Panc1 (cell line): Measurements from ENCODE around the gene GSTK1. TPM values are rescaled to one million over a fixed set of nuclear protein-coding genes. Genes with fewer than 3 reads are reported as not detected.

Source experiments
- ATAC-seq: fragments of 200-7000 bp; cut with Tn5 transposase; 2 replicates; pipeline ENCODE4 v1.9.1; 2020; ENCODE audit warnings: mild to moderate bottlenecking, moderate library complexity
- BruUV-seq: library from RNA; stranded (reverse); fragments of 400-500 nt; replicated peaks from 2 replicates; lab custom pipeline; 2021; lab: Mats Ljungman, UMichigan
- CTCF ChIA-PET: fragments of 300-600 bp; sonication (Branson Sonifier 250); formaldehyde crosslinking; loops from one replicate; lab custom pipeline; 2022; ENCODE audit warnings: antibody characterized with exemption; lab: Charles Lee
- POLR2A ChIA-PET: fragments of 300-600 bp; sonication (Branson Sonifier 250); formaldehyde crosslinking; loops from one replicate; lab custom pipeline; 2022; ENCODE audit warnings: antibody characterized with exemption; lab: Charles Lee
- DNase-seq: peaks from one replicate; pipeline ENCODE4 v3.0.0-alpha.2; 2010; ENCODE audit warnings: low read depth, low spot score
- H3K27ac ChIP-seq: 2 replicates; pipeline ENCODE4 v1.5.1; 2011; ENCODE audit warnings: mild to moderate bottlenecking, low read length, inconsistent platforms
- H3K27me3 ChIP-seq: fragments of 200-500 bp; sonication (Bioruptor generic); 2 replicates; pipeline ENCODE4 v1.6.0; 2014; ENCODE audit warnings: low read length, inconsistent platforms; ENCODE audit not compliant: control insufficient read depth, insufficient read depth
- H3K36me3 ChIP-seq: fragments of 200-500 bp; sonication (Bioruptor generic); 2 replicates; pipeline ENCODE4 v1.5.1; 2014; ENCODE audit warnings: inconsistent platforms, mild to moderate bottlenecking, low read length, moderate library complexity; ENCODE audit not compliant: control insufficient read depth, insufficient read depth
- H3K4me1 ChIP-seq: 2 replicates; pipeline ENCODE4 v1.5.1; 2011; ENCODE audit warnings: inconsistent platforms, mild to moderate bottlenecking, low read length, moderate library complexity; ENCODE audit not compliant: control insufficient read depth, insufficient read depth
- H3K4me3 ChIP-seq, 2 experiments: 2 replicates each; pipeline ENCODE4 v1.5.1; 2011 to 2012; ENCODE audit warnings: low read depth in 2 of 2, low read length in 2 of 2, mild to moderate bottlenecking in 2 of 2, inconsistent platforms in 1 of 2, moderate library complexity in 1 of 2
- H3K9me3 ChIP-seq: fragments of 200-500 bp; sonication (Bioruptor generic); 2 replicates; pipeline ENCODE4 v1.5.1; 2014; ENCODE audit warnings: low read depth, mild to moderate bottlenecking, inconsistent platforms, low read length, moderate library complexity; ENCODE audit not compliant: control insufficient read depth, insufficient read depth
- SIN3A ChIP-seq: IDR thresholded peaks from 2 replicates; pipeline ENCODE4 v1.6.1; 2012; ENCODE audit warnings: low read depth, mild to moderate bottlenecking, low read length, moderate library complexity, borderline replicate concordance; ENCODE audit not compliant: insufficient read depth
- TCF7L2 ChIP-seq: IDR thresholded peaks from 2 replicates; pipeline ENCODE4 v1.6.1; 2011; ENCODE audit warnings: mild to moderate bottlenecking, low read depth, low read length, inconsistent platforms
- in situ Hi-C: cut with HindIII; loops from 2 replicates; pipeline ENCODE4 v1.10.0; 2016; ENCODE audit warnings: low sequenced_read_pairs, low pct_unique_long_range_greater_than_20kb
- intact Hi-C: fragments of 100-400 bp; cut with micrococcal nuclease; formaldehyde crosslinking; loops from one replicate; pipeline ENCODE4 v1.10.0; 2022; ENCODE audit not compliant: unreplicated experiment
- total RNA-seq: library from RNA; stranded (reverse); gene quantifications from one replicate; pipeline ENCODE4 v1.2.1, GENCODE V29; 2021; ENCODE audit not compliant: unreplicated experiment
- TF ChIP-seq, protein P1 (sequence below): fragments of 450-650 bp; IDR thresholded peaks from 2 replicates; pipeline ENCODE4 v1.5.1; 2017; ENCODE audit warnings: mild to moderate bottlenecking
- TF ChIP-seq, protein P2 (sequence below), 2 experiments: IDR thresholded peaks; 2 replicates each; pipeline ENCODE4 v1.6.1; 2011 to 2012; ENCODE audit warnings: low read depth in 2 of 2, control low read depth in 1 of 2, low read length in 1 of 2, mild to moderate bottlenecking in 1 of 2, moderate library complexity in 1 of 2; ENCODE audit not compliant: insufficient read depth in 1 of 2

GSTK1 gene
- total RNA-seq, 1 experiment from 2014 or later: 100 TPM

DNA sequence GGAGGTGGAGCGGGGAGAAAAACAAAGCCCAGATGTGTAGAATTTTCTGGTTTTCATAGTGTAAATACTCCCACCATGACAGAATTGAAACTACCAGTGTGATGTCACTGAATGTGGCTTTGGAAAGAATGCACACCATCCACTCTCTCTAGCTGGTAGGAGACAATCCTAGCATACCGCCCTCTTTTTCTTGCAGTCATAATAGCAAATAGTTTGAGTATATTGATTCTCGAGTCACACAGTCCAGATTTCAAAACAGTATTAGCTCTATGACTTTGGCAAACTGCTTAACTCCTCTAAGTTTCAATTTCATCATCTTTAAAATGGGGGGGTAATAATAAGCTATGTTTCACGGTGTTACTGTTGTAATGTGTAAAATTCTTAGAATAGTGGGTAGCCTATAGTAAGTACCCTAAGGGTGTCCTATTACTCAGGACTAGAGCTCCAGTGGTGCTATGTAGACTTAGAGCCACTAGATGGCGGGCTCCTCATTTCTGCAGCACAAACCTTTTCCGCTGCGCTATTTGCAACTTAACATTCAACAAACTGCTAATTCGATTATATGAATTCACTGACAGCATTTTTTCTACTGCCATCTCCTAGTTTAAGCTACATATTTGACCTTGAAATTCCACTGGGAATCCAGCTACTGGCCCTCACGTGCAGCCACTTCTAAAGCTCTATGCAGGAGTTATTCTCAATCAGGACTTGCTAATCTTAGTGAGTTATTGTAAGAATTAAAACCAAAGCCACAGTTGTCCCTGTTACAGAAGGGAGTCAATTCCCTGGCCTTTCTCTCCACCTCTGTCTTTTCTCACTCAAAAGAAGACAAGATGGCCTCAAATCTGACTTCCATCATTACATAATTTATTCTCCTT, 22.7 kb upstream of the GSTK1 start:
- H3K9me3 ChIP-seq: no peaks in the 10 kb centered on the region
- CTCF ChIA-PET: interaction anchor here (0.5 to 1.4 kb wide), 10 partner anchors 9 to 911 kb away, joined by 3 to 11 read pairs (median 3); no protein-coding TSS in a partner anchor
- H3K4me3 ChIP-seq: no peak overlapping the region
- H3K36me3 ChIP-seq: no peaks in the 10 kb centered on the region
- H3K27ac ChIP-seq: no peak overlapping the region
- DNase-seq: no peak
- in situ Hi-C loops (no loop called here), intact Hi-C loops (loop anchor here (1.0 to 2.0 kb wide), 2 partner anchors 64 to 176 kb away; no protein-coding TSS in a partner anchor)
- no TSS peak for BruUV-seq
- POLR2A ChIA-PET: no interaction called here
- peak; percentile 96 for ATAC-seq
- TF ChIP-seq, protein P1, sequence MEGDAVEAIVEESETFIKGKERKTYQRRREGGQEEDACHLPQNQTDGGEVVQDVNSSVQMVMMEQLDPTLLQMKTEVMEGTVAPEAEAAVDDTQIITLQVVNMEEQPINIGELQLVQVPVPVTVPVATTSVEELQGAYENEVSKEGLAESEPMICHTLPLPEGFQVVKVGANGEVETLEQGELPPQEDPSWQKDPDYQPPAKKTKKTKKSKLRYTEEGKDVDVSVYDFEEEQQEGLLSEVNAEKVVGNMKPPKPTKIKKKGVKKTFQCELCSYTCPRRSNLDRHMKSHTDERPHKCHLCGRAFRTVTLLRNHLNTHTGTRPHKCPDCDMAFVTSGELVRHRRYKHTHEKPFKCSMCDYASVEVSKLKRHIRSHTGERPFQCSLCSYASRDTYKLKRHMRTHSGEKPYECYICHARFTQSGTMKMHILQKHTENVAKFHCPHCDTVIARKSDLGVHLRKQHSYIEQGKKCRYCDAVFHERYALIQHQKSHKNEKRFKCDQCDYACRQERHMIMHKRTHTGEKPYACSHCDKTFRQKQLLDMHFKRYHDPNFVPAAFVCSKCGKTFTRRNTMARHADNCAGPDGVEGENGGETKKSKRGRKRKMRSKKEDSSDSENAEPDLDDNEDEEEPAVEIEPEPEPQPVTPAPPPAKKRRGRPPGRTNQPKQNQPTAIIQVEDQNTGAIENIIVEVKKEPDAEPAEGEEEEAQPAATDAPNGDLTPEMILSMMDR: peak; percentile 89
- TF ChIP-seq SIN3A (no peak), TCF7L2 (no peak)
- TF ChIP-seq, protein P2, sequence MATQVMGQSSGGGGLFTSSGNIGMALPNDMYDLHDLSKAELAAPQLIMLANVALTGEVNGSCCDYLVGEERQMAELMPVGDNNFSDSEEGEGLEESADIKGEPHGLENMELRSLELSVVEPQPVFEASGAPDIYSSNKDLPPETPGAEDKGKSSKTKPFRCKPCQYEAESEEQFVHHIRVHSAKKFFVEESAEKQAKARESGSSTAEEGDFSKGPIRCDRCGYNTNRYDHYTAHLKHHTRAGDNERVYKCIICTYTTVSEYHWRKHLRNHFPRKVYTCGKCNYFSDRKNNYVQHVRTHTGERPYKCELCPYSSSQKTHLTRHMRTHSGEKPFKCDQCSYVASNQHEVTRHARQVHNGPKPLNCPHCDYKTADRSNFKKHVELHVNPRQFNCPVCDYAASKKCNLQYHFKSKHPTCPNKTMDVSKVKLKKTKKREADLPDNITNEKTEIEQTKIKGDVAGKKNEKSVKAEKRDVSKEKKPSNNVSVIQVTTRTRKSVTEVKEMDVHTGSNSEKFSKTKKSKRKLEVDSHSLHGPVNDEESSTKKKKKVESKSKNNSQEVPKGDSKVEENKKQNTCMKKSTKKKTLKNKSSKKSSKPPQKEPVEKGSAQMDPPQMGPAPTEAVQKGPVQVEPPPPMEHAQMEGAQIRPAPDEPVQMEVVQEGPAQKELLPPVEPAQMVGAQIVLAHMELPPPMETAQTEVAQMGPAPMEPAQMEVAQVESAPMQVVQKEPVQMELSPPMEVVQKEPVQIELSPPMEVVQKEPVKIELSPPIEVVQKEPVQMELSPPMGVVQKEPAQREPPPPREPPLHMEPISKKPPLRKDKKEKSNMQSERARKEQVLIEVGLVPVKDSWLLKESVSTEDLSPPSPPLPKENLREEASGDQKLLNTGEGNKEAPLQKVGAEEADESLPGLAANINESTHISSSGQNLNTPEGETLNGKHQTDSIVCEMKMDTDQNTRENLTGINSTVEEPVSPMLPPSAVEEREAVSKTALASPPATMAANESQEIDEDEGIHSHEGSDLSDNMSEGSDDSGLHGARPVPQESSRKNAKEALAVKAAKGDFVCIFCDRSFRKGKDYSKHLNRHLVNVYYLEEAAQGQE (IDR thresholded peaks at IDR 0.05; ENCODE audit: insufficient read depth in 1 of 2, low read depth in 2 of 2, low read length in 1 of 2): no peak
- H3K27me3 ChIP-seq: peaks cover 6% of the 10 kb centered on the region; the same call in 1 of the 2 replicates
- no peaks in the 10 kb centered on the region for H3K4me1 ChIP-seq

DNA sequence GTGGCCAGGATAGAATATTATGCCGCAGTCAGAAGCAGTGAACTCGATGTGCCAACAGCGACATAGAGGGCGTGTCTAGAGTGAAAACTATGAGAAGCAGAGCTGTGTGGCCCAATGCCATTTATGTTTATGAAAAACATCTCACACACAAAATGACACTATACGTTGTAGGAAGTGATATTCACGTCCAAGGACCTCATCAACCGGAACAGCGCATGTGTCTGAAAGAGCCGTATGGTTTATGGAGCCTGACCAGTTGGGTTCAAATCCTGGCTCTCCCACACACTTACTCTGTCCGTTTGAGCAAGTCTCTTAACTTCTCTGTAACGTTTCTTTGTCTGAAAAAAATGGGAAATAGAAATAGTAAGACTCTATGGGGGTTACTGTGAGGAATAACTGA, 20.9 kb upstream of the GSTK1 start:
- Histone ChIP-seq H3K27me3 (peaks cover 6% of the 10 kb centered on the region; the same call in 1 of the 2 replicates), H3K36me3 (no peaks in the 10 kb centered on the region), H3K4me1 (no peaks in the 10 kb centered on the region), H3K27ac (no peak overlapping the region), H3K9me3 (no peaks in the 10 kb centered on the region), H3K4me3 (no peak overlapping the region)
- no peak for ATAC-seq
- in situ Hi-C loops (no loop called here), intact Hi-C loops (no loop called here)
- DNase-seq: no peak
- BruUV-seq: no TSS peak
- POLR2A ChIA-PET: no interaction called here
- TF ChIP-seq, protein P1: no peak
- TF ChIP-seq TCF7L2: no peak
- TF ChIP-seq, protein P2 (IDR thresholded peaks at IDR 0.05; ENCODE audit: insufficient read depth in 1 of 2, low read depth in 2 of 2, low read length in 1 of 2): no peak
- no peak for TF ChIP-seq SIN3A
- CTCF ChIA-PET: no interaction called here
